HEK293 (cell line): ENCODE data around the gene HYI.

Experiments used
- PRDM1 ChIP-seq: fragments of 450-650 bp; formaldehyde crosslinking; IDR thresholded peaks from 2 replicates; pipeline ENCODE4; 2016; ENCODE audit warnings: missing biosample characterization, missing genetic modification characterization
- SCRT2 ChIP-seq: fragments of 450-650 bp; formaldehyde crosslinking; IDR thresholded peaks from 2 replicates; pipeline ENCODE4 v1.5.1; 2016; ENCODE audit warnings: missing biosample characterization, missing genetic modification characterization
- WT1 ChIP-seq: fragments of 450-650 bp; formaldehyde crosslinking; IDR thresholded peaks from 2 replicates; pipeline ENCODE4 v1.5.1; 2016; ENCODE audit warnings: missing biosample characterization, missing genetic modification characterization
- ZEB2 ChIP-seq: fragments of 450-650 bp; formaldehyde crosslinking; IDR thresholded peaks from 2 replicates; pipeline ENCODE4 v1.5.1; 2016; ENCODE audit warnings: missing biosample characterization, missing genetic modification characterization
- ZNF132 ChIP-seq: fragments of 450-650 bp; formaldehyde crosslinking; IDR thresholded peaks from 2 replicates; pipeline ENCODE4 v1.5.1; 2017; ENCODE audit warnings: missing biosample characterization, missing genetic modification characterization, borderline replicate concordance
- ZNF184 ChIP-seq: fragments of 450-650 bp; IDR thresholded peaks from 2 replicates; pipeline ENCODE4 v1.5.1; 2018; ENCODE audit warnings: missing biosample characterization, mild to moderate bottlenecking, missing genetic modification characterization
- ZNF24 ChIP-seq: fragments of 450-650 bp; formaldehyde crosslinking; IDR thresholded peaks from 2 replicates; pipeline ENCODE4 v1.5.1; 2016; ENCODE audit warnings: missing biosample characterization, missing genetic modification characterization
- ZNF302 ChIP-seq: fragments of 450-650 bp; formaldehyde crosslinking; IDR thresholded peaks from 2 replicates; pipeline ENCODE4 v1.5.1; 2016; ENCODE audit warnings: missing biosample characterization, missing genetic modification characterization, low read depth
- ZNF335 ChIP-seq: fragments of 450-650 bp; formaldehyde crosslinking; conservative IDR thresholded peaks from 2 replicates; pipeline ENCODE4 v1.5.1; 2016; ENCODE audit warnings: missing biosample characterization, missing genetic modification characterization
- ZNF350 ChIP-seq: fragments of 450-650 bp; formaldehyde crosslinking; IDR thresholded peaks from 2 replicates; pipeline ENCODE4 v1.5.0; 2017; ENCODE audit warnings: missing biosample characterization, mild to moderate bottlenecking, missing genetic modification characterization
- ZNF37A ChIP-seq: fragments of 450-650 bp; IDR thresholded peaks from 2 replicates; pipeline ENCODE4 v1.5.1; 2018; ENCODE audit warnings: missing biosample characterization, missing genetic modification characterization
- ZNF510 ChIP-seq: fragments of 450-650 bp; formaldehyde crosslinking; IDR thresholded peaks from 2 replicates; pipeline ENCODE4 v1.5.1; 2018; ENCODE audit warnings: mild to moderate bottlenecking, missing genetic modification characterization, missing biosample characterization; ENCODE audit not compliant: insufficient replicate concordance
- ZNF521 ChIP-seq: fragments of 450-650 bp; formaldehyde crosslinking; IDR thresholded peaks from 2 replicates; pipeline ENCODE4 v1.5.1; 2017; ENCODE audit warnings: missing biosample characterization, mild to moderate bottlenecking, missing genetic modification characterization
- ZNF544 ChIP-seq: fragments of 450-650 bp; formaldehyde crosslinking; IDR thresholded peaks from 2 replicates; pipeline ENCODE4 v1.5.0; 2017; ENCODE audit warnings: missing biosample characterization, missing genetic modification characterization
- ZNF792 ChIP-seq: fragments of 450-650 bp; formaldehyde crosslinking; IDR thresholded peaks from 2 replicates; pipeline ENCODE4 v1.5.1; 2016; ENCODE audit warnings: missing biosample characterization, missing genetic modification characterization
- TF ChIP-seq, protein P1 (sequence below): fragments of 450-650 bp; formaldehyde crosslinking; IDR thresholded peaks from 2 replicates; pipeline ENCODE4 v1.5.1; 2016; ENCODE audit warnings: missing biosample characterization, missing genetic modification characterization, low read depth
- TF ChIP-seq, protein P2 (sequence below): IDR thresholded peaks from 2 replicates; pipeline ENCODE4 v1.6.1; 2011; ENCODE audit warnings: mild to moderate bottlenecking, low read depth, low read length, borderline replicate concordance
- TF ChIP-seq, protein P3 (sequence below): fragments of 450-650 bp; IDR thresholded peaks from 2 replicates; pipeline ENCODE4 v1.5.1; 2018; ENCODE audit warnings: missing biosample characterization, missing genetic modification characterization
- TF ChIP-seq, protein P4 (sequence below): fragments of 450-650 bp; formaldehyde crosslinking; IDR thresholded peaks from 2 replicates; pipeline ENCODE4 v1.5.1; 2016; ENCODE audit warnings: missing biosample characterization, missing genetic modification characterization
- TF ChIP-seq, protein P5 (sequence below): fragments of 450-650 bp; formaldehyde crosslinking; IDR thresholded peaks from 2 replicates; pipeline ENCODE4 v1.5.1; 2016; ENCODE audit warnings: missing biosample characterization, missing genetic modification characterization

HYI gene

DNA sequence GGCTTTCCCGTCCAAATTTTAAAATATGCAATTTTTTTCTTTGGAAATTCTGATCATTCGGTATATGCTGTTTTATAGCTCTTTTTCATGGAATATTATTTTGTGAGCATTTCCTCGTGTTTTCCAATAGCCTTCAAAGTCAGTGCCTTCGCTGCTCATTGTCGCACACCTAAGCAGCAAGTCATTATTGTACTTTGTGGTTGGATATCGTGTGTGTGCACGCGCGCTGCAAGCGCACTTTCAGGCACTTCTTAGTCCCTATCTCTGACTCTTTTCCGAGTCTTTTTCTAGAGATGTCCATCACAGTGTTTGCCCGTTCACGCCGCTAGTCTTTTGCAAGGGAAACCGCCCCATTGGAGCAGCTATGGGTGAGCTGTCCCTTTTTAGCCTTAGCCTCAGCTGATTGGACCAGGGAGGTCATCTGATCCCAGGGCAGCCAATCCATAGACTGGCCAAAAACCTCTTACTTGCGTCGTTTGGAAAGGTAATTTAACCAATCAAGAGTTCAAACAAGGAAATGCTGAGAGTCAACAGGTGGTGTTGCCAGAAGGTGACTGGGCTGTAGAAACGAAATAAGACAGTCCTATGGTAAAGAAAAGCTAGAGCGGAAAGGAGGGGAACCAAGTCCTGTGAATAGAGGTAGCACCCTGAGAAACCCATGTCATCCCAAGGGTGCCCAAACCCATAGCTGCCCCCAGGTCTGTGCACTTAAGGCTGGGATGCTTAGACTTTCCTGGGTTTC is 710 bp upstream of the HYI start (continued):
- TF ChIP-seq ZNF132 (tag by site-specific recombination) (no peak), ZNF521 (tag by site-specific recombination) (no peak), ZNF184 (tag by site-specific recombination) (no peak), ZNF350 (tag by site-specific recombination) (no peak), ZNF37A (no peak), SCRT2 (tag by site-specific recombination) (peak; percentile 97), PRDM1 (no peak), ZNF792 (tag by site-specific recombination) (no peak), ZNF335 (tag by site-specific recombination) (peak; percentile 81), ZNF510 (tag by site-specific recombination) (no peak), ZNF302 (tag by site-specific recombination) (no peak), ZEB2 (tag by site-specific recombination) (no peak), ZNF24 (tag by site-specific recombination) (0 out of 2 replicates have a peak, but pooled peaks have one; percentile 2), WT1 (tag by site-specific recombination) (no peak), ZNF544 (tag by site-specific recombination) (no peak)
- TF ChIP-seq, protein P1, sequence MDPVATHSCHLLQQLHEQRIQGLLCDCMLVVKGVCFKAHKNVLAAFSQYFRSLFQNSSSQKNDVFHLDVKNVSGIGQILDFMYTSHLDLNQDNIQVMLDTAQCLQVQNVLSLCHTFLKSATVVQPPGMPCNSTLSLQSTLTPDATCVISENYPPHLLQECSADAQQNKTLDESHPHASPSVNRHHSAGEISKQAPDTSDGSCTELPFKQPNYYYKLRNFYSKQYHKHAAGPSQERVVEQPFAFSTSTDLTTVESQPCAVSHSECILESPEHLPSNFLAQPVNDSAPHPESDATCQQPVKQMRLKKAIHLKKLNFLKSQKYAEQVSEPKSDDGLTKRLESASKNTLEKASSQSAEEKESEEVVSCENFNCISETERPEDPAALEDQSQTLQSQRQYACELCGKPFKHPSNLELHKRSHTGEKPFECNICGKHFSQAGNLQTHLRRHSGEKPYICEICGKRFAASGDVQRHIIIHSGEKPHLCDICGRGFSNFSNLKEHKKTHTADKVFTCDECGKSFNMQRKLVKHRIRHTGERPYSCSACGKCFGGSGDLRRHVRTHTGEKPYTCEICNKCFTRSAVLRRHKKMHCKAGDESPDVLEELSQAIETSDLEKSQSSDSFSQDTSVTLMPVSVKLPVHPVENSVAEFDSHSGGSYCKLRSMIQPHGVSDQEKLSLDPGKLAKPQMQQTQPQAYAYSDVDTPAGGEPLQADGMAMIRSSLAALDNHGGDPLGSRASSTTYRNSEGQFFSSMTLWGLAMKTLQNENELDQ (tag by site-specific recombination): no peak
- TF ChIP-seq, protein P2, sequence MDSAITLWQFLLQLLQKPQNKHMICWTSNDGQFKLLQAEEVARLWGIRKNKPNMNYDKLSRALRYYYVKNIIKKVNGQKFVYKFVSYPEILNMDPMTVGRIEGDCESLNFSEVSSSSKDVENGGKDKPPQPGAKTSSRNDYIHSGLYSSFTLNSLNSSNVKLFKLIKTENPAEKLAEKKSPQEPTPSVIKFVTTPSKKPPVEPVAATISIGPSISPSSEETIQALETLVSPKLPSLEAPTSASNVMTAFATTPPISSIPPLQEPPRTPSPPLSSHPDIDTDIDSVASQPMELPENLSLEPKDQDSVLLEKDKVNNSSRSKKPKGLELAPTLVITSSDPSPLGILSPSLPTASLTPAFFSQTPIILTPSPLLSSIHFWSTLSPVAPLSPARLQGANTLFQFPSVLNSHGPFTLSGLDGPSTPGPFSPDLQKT: no peak
- TF ChIP-seq, protein P3, sequence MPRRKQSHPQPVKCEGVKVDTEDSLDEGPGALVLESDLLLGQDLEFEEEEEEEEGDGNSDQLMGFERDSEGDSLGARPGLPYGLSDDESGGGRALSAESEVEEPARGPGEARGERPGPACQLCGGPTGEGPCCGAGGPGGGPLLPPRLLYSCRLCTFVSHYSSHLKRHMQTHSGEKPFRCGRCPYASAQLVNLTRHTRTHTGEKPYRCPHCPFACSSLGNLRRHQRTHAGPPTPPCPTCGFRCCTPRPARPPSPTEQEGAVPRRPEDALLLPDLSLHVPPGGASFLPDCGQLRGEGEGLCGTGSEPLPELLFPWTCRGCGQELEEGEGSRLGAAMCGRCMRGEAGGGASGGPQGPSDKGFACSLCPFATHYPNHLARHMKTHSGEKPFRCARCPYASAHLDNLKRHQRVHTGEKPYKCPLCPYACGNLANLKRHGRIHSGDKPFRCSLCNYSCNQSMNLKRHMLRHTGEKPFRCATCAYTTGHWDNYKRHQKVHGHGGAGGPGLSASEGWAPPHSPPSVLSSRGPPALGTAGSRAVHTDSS (tag by site-specific recombination): no peak
- TF ChIP-seq, protein P4, sequence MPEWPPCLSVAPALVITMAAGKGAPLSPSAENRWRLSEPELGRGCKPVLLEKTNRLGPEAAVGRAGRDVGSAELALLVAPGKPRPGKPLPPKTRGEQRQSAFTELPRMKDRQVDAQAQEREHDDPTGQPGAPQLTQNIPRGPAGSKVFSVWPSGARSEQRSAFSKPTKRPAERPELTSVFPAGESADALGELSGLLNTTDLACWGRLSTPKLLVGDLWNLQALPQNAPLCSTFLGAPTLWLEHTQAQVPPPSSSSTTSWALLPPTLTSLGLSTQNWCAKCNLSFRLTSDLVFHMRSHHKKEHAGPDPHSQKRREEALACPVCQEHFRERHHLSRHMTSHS (tag by site-specific recombination): no peak
- TF ChIP-seq, protein P5, sequence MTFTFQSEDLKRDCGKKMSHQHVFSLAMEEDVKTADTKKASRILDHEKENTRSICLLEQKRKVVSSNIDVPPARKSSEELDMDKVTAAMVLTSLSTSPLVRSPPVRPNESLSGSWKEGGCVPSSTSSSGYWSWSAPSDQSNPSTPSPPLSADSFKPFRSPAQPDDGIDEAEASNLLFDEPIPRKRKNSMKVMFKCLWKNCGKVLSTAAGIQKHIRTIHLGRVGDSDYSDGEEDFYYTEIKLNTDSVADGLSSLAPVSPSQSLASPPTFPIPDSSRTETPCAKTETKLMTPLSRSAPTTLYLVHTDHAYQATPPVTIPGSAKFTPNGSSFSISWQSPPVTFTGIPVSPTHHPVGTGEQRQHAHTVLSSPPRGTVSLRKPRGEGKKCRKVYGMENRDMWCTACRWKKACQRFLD (tag by site-specific recombination): no peak
